Measurements from ENCODE around the gene LIPH.

LIPH gene

GRCh38 chr3:185519021-185519420 is 33.4 kb downstream of the LIPH start:
- TF ChIP-seq EZH2phosphoT487 (IDR thresholded peaks at IDR 0.05; ENCODE audit: low read depth) (no peak), CTCF (IDR thresholded peaks at IDR 0.05; ENCODE audit: low read depth, low read length) (no peak)
- Histone ChIP-seq H3K79me2 (ENCODE audit: low read length) (no peaks in the 10 kb centered on the region), H3K9ac (ENCODE audit: low read length) (no peak overlapping the region)

GRCh38 chr3:185517387-185518130 is 34.8 kb downstream of the LIPH start:
- TF ChIP-seq CTCF (IDR thresholded peaks at IDR 0.05; ENCODE audit: low read depth, low read length), result no peak
- TF ChIP-seq EZH2phosphoT487 (IDR thresholded peaks at IDR 0.05; ENCODE audit: low read depth), result no peak
- Histone ChIP-seq H3K4me3 (ENCODE audit: low read length) (no peak overlapping the region), H3K36me3 (replicated peaks; ENCODE audit: low read depth, low read length) (no peaks in the 10 kb centered on the region), H4K20me1 (ENCODE audit: insufficient read depth, low read length) (no peaks in the 10 kb centered on the region), H3K27me3 (ENCODE audit: low read depth, low read length) (peaks cover 21% of the 10 kb centered on the region), H3K4me1 (ENCODE audit: low read length) (no peaks in the 10 kb centered on the region), H3K9me3 (ENCODE audit: insufficient read depth, low read length) (no peaks in the 10 kb centered on the region), H3K4me2 (ENCODE audit: low read length) (no peak overlapping the region), H2AFZ (ENCODE audit: low read depth, low read length) (no peak overlapping the region), H3K79me2 (ENCODE audit: low read length) (no peaks in the 10 kb centered on the region), H3K9ac (ENCODE audit: low read length) (no peak overlapping the region), H3K27ac (ENCODE audit: low read length) (no peak overlapping the region)

More at GRCh38 chr3:185519021-185519420, 33.4 kb downstream of the LIPH start:
- no peak overlapping the region for H3K4me2 ChIP-seq (ENCODE audit: low read length)
- no peaks in the 10 kb centered on the region for H4K20me1 ChIP-seq (ENCODE audit: insufficient read depth, low read length)
- no peak overlapping the region for H3K4me3 ChIP-seq (ENCODE audit: low read length)
- H3K9me3 ChIP-seq (ENCODE audit: insufficient read depth, low read length), result no peaks in the 10 kb centered on the region
- no peak overlapping the region for H3K27ac ChIP-seq (ENCODE audit: low read length)
- no peaks in the 10 kb centered on the region for H3K36me3 ChIP-seq (replicated peaks; ENCODE audit: low read depth, low read length)
- H3K27me3 ChIP-seq (ENCODE audit: low read depth, low read length), result peaks cover 18% of the 10 kb centered on the region
- no peak overlapping the region for H2AFZ ChIP-seq (ENCODE audit: low read depth, low read length)
- no peaks in the 10 kb centered on the region for H3K4me1 ChIP-seq (ENCODE audit: low read length)

GRCh38 chr3:185511711-185512110 is 40.7 kb downstream of the LIPH start:
- TF ChIP-seq EZH2phosphoT487 (IDR thresholded peaks at IDR 0.05; ENCODE audit: low read depth), result no peak
- no peak for TF ChIP-seq CTCF (IDR thresholded peaks at IDR 0.05; ENCODE audit: low read depth, low read length)
- no peak overlapping the region for H3K4me2 ChIP-seq (ENCODE audit: low read length)
- no peak overlapping the region for H3K9ac ChIP-seq (ENCODE audit: low read length)
- H2AFZ ChIP-seq (ENCODE audit: low read depth, low read length), result no peak overlapping the region
- H4K20me1 ChIP-seq (ENCODE audit: insufficient read depth, low read length), result no peaks in the 10 kb centered on the region
- no peak overlapping the region for H3K4me3 ChIP-seq (ENCODE audit: low read length)
- no peaks in the 10 kb centered on the region for H3K36me3 ChIP-seq (replicated peaks; ENCODE audit: low read depth, low read length)
- no peaks in the 10 kb centered on the region for H3K9me3 ChIP-seq (ENCODE audit: insufficient read depth, low read length)
- H3K79me2 ChIP-seq (ENCODE audit: low read length), result no peaks in the 10 kb centered on the region
- H3K27me3 ChIP-seq (ENCODE audit: low read depth, low read length), result peaks cover 12% of the 10 kb centered on the region; the same call in 1 of the 2 replicates
- no peaks in the 10 kb centered on the region for H3K4me1 ChIP-seq (ENCODE audit: low read length)
- no peak overlapping the region for H3K27ac ChIP-seq (ENCODE audit: low read length)

DNA sequence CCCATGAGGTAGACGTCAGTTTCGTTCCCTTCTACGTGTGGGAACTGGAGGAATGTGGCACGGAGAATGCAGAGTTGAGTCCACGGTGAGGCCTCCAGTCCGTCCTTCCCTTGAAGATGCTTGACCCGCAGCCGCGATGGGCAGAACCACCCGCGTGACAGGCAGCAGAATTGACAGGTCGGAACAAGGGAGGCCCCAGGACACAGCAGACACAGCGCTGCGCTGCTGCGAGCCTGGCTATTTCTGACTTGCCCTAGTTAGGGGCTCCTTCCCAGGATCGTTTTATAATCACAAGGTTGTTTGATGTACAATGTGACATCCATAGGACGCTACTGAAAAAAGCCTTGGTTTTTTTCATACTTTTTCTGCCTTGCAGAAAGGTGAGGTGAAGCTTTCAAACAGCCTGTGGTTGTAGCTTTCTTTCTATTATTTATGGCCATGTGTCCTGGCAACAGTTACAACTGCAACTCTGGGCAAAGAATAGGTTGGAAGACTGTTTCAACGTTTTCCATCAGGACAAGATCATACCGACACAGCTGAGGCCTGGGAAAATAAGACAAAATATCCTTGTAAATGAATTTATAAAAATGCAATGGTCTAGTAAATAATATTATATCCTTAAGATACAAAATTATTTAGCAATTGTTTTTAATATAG is 43.9 kb downstream of the LIPH start:
- H3K79me2 ChIP-seq (ENCODE audit: low read length), result no peaks in the 10 kb centered on the region
- no peak overlapping the region for H2AFZ ChIP-seq (ENCODE audit: low read depth, low read length)
- H3K4me3 ChIP-seq (ENCODE audit: low read length), result no peak overlapping the region
- TF ChIP-seq CTCF (IDR thresholded peaks at IDR 0.05; ENCODE audit: low read depth, low read length), result no peak
- no peak for TF ChIP-seq EZH2phosphoT487 (IDR thresholded peaks at IDR 0.05; ENCODE audit: low read depth)
- no peak overlapping the region for H3K4me2 ChIP-seq (ENCODE audit: low read length)
- H3K27me3 ChIP-seq (ENCODE audit: low read depth, low read length), result no peaks in the 10 kb centered on the region
- no peaks in the 10 kb centered on the region for H3K9me3 ChIP-seq (ENCODE audit: insufficient read depth, low read length)
- H3K27ac ChIP-seq (ENCODE audit: low read length), result no peak overlapping the region
- no peaks in the 10 kb centered on the region for H4K20me1 ChIP-seq (ENCODE audit: insufficient read depth, low read length)
- no peaks in the 10 kb centered on the region for H3K4me1 ChIP-seq (ENCODE audit: low read length)
- no peaks in the 10 kb centered on the region for H3K36me3 ChIP-seq (replicated peaks; ENCODE audit: low read depth, low read length)
- H3K9ac ChIP-seq (ENCODE audit: low read length), result no peak overlapping the region

Measured in OCI-LY3 (cell line).